OCI-LY7 (cell line): ENCODE measurements around the gene HACD1. TPM values are rescaled to one million over a fixed set of nuclear protein-coding genes. Genes with fewer than 3 reads are reported as not detected.

ENCODE experiments used
- BruUV-seq: library from RNA; stranded (reverse); fragments of 400-500 nt; replicated peaks from 2 replicates; lab custom pipeline; 2021; lab: Mats Ljungman, UMichigan
- CTCF ChIA-PET: fragments of 300-600 bp; sonication (Branson Sonifier 250); formaldehyde crosslinking; loops from one replicate; lab custom pipeline; 2022; ENCODE audit warnings: antibody characterized with exemption; ENCODE audit not compliant: unreplicated experiment; lab: Charles Lee
- POLR2A ChIA-PET: fragments of 300-600 bp; sonication (Branson Sonifier 250); formaldehyde crosslinking; loops from one replicate; lab custom pipeline; 2022; ENCODE audit warnings: antibody characterized with exemption; lab: Charles Lee
- DNase-seq: peaks from one replicate; pipeline ENCODE4 v3.0.0-alpha.2; 2015; ENCODE audit warnings: low spot score
- H2AFZ ChIP-seq: fragments of 200-600 bp; sonication (generic), shearing (Covaris generic); 2 replicates; pipeline ENCODE4 v1.6.1; 2014; ENCODE audit warnings: mild to moderate bottlenecking, antibody characterized with exemption, low read length, moderate library complexity
- H3K27ac ChIP-seq: fragments of 200-600 bp; sonication (generic); 2 replicates; pipeline ENCODE4 v1.5.1; 2014; ENCODE audit warnings: mixed run types, low read depth, mild to moderate bottlenecking, moderate library complexity, low read length, inconsistent platforms; ENCODE audit not compliant: poor library complexity, severe bottlenecking
- H3K36me3 ChIP-seq: fragments of 200-600 bp; sonication (generic); 2 replicates; pipeline ENCODE4 v1.6.1; 2014; ENCODE audit warnings: mild to moderate bottlenecking, antibody characterized with exemption, low read length, moderate library complexity, mixed read lengths; ENCODE audit not compliant: insufficient read depth
- H3K4me1 ChIP-seq: fragments of 200-600 bp; sonication (generic); 2 replicates; pipeline ENCODE4 v1.5.1; 2014; ENCODE audit warnings: mild to moderate bottlenecking, low read length; ENCODE audit not compliant: insufficient read depth, poor library complexity, severe bottlenecking
- H3K4me2 ChIP-seq: fragments of 200-600 bp; sonication (generic); 2 replicates; pipeline ENCODE4 v1.6.1; 2014; ENCODE audit warnings: mild to moderate bottlenecking, low read length
- H3K4me3 ChIP-seq: fragments of 200-600 bp; sonication (generic); 2 replicates; pipeline ENCODE4 v1.5.1; 2014; ENCODE audit warnings: mild to moderate bottlenecking, low read depth, low read length; ENCODE audit not compliant: poor library complexity, severe bottlenecking
- H3K79me2 ChIP-seq: fragments of 200-600 bp; sonication (generic); 2 replicates; pipeline ENCODE4 v1.6.1; 2016; ENCODE audit warnings: low read depth, mild to moderate bottlenecking, low read length, moderate library complexity, mixed read lengths; ENCODE audit not compliant: insufficient read depth
- H3K9me2 ChIP-seq: fragments of 200-600 bp; sonication (generic); 2 replicates; pipeline ENCODE4 v1.6.1; 2016; ENCODE audit warnings: mild to moderate bottlenecking, low read length, mixed read lengths; ENCODE audit not compliant: insufficient read depth
- H3K9me3 ChIP-seq: fragments of 200-600 bp; sonication (generic); 2 replicates; pipeline ENCODE4 v1.6.1; 2014; ENCODE audit warnings: mild to moderate bottlenecking, mixed run types, low read length, mixed read lengths
- H4K20me1 ChIP-seq: fragments of 200-600 bp; sonication (generic); 2 replicates; pipeline ENCODE4 v1.6.1; 2014; ENCODE audit warnings: mild to moderate bottlenecking, antibody characterized with exemption, low read length, moderate library complexity, mixed read lengths; ENCODE audit not compliant: insufficient read depth
- EZH2phosphoT487 ChIP-seq: fragments of 200-600 bp; sonication (generic); IDR thresholded peaks from 2 replicates; pipeline ENCODE4 v1.6.1; 2018; ENCODE audit warnings: low read depth, borderline replicate concordance, mild to moderate bottlenecking, mixed run types, antibody characterized with exemption, low read length, moderate library complexity, mixed read lengths
- intact Hi-C: fragments of 100-400 bp; cut with micrococcal nuclease; formaldehyde crosslinking; loops from one replicate; pipeline ENCODE4 v1.10.0; 2022; ENCODE audit not compliant: unreplicated experiment
- total RNA-seq, 2 experiments: library from RNA; depleted of rRNA in 1 of 2; stranded (reverse); fragments of >200 nt in 1 of 2; shearing (Covaris generic) in 1 of 2; gene quantifications; 2 replicates each; pipeline ENCODE4 v1.2.3, GENCODE V29; 2014 to 2022
- TF ChIP-seq, protein P1 (sequence below): fragments of 200-600 bp; sonication (generic); conservative IDR thresholded peaks from 2 replicates; pipeline ENCODE4 v1.5.1; 2014; ENCODE audit warnings: mild to moderate bottlenecking, antibody characterized with exemption, low read length, moderate library complexity, mixed read lengths

The HACD1 gene
- total RNA-seq, 2 experiments from 2014 or later = not detected

DNA sequence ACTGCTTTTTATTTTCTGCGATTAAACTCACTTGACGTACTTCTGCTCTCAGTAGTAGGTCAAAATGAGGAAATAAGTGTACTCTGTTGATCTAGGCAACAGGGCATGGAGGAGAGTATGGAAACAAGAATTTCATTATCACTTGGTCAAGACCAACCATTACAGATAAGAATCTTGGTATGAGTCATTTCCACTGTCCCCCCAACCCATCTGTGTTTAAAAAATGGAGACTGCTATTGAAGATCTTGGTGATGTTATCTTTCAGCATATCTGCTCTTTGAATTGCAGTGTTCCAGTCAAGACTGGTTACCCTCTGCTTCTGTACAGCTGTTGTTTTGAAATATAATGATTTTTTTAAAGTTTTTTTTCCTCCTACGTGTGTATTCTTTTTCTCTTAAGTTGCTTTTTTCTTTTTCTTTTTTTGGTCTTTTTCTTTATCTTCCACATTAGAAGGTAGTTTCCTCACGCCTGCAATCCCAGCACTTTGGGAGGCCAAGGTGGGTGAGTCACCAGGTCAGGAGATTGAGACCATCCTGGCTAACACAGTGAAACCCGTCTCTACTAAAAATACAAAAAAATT lies 38.5 kb upstream of the HACD1 start:
- CTCF ChIA-PET = no interaction called here
- intact Hi-C loops = no loop called here
- no peaks in the 10 kb centered on the region for H4K20me1 ChIP-seq

DNA sequence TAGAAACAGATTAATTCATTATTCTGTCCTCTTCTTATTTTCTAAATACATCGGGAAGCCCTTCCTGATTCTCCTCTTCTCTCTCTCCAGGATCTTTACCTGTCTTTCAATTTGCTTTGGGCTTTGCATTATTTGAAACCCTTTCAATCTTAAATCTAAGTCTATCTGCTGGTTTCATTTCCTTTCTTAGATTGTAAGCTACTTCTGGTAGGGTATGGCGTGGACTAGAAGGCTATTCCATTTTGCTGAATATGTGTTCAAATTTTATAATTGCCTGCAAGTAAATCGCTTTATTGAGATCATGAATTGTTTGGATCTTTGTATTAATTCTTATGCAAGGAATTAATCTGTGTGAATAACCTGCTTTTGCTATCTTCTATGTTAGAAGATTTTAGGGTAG lies 37.8 kb upstream of the HACD1 start:
- intact Hi-C loops = no loop called here
- POLR2A ChIA-PET = interaction anchor here (0.6 to 1.5 kb wide), 4 partner anchors 8 to 1262 kb away, joined by 3 to 5 read pairs (median 4); no protein-coding TSS in a partner anchor
- no peak overlapping the region for H3K27ac ChIP-seq

More for the DNA sequence above, 38.5 kb upstream of the HACD1 start:
- Histone ChIP-seq H3K79me2 (peaks cover 94% of the 10 kb centered on the region), H3K4me2 (no peak overlapping the region), H3K9me2 (no peaks in the 10 kb centered on the region), H3K4me3 (no peak overlapping the region), H3K4me1 (no peaks in the 10 kb centered on the region), H3K27ac (no peak overlapping the region), H3K36me3 (peaks cover 34% of the 10 kb centered on the region), H3K9me3 (peaks cover 21% of the 10 kb centered on the region), H2AFZ (no peak overlapping the region)
- DNase-seq = no peak
- BruUV-seq = no TSS peak
- POLR2A ChIA-PET = interaction anchor here (0.6 to 1.5 kb wide), 4 partner anchors 8 to 1263 kb away, joined by 3 to 5 read pairs (median 4); no protein-coding TSS in a partner anchor
- TF ChIP-seq EZH2phosphoT487 = no peak
- TF ChIP-seq, protein P1, sequence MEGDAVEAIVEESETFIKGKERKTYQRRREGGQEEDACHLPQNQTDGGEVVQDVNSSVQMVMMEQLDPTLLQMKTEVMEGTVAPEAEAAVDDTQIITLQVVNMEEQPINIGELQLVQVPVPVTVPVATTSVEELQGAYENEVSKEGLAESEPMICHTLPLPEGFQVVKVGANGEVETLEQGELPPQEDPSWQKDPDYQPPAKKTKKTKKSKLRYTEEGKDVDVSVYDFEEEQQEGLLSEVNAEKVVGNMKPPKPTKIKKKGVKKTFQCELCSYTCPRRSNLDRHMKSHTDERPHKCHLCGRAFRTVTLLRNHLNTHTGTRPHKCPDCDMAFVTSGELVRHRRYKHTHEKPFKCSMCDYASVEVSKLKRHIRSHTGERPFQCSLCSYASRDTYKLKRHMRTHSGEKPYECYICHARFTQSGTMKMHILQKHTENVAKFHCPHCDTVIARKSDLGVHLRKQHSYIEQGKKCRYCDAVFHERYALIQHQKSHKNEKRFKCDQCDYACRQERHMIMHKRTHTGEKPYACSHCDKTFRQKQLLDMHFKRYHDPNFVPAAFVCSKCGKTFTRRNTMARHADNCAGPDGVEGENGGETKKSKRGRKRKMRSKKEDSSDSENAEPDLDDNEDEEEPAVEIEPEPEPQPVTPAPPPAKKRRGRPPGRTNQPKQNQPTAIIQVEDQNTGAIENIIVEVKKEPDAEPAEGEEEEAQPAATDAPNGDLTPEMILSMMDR = no peak

More for the DNA sequence above, 37.8 kb upstream of the HACD1 start:
- Histone ChIP-seq H3K9me2 (no peaks in the 10 kb centered on the region), H3K4me3 (no peak overlapping the region), H2AFZ (no peak overlapping the region), H3K36me3 (peaks cover 36% of the 10 kb centered on the region), H3K9me3 (peaks cover 21% of the 10 kb centered on the region), H4K20me1 (no peaks in the 10 kb centered on the region; the same call in 1 of the 2 replicates), H3K4me1 (no peaks in the 10 kb centered on the region), H3K79me2 (peaks cover 95% of the 10 kb centered on the region), H3K4me2 (no peak overlapping the region)
- CTCF ChIA-PET = no interaction called here
- no peak for DNase-seq
- TF ChIP-seq, protein P1 = no peak
- no peak for TF ChIP-seq EZH2phosphoT487
- BruUV-seq = no TSS peak
